Measurements from ENCODE around the gene ADAM15. TPM values are rescaled to one million over a fixed set of nuclear protein-coding genes. Genes with fewer than 3 reads are reported as not detected.

Gene ADAM15
- polyA plus RNA-seq, 4 donors: 37.6 to 53.1 (median 46.2) TPM

DNA sequence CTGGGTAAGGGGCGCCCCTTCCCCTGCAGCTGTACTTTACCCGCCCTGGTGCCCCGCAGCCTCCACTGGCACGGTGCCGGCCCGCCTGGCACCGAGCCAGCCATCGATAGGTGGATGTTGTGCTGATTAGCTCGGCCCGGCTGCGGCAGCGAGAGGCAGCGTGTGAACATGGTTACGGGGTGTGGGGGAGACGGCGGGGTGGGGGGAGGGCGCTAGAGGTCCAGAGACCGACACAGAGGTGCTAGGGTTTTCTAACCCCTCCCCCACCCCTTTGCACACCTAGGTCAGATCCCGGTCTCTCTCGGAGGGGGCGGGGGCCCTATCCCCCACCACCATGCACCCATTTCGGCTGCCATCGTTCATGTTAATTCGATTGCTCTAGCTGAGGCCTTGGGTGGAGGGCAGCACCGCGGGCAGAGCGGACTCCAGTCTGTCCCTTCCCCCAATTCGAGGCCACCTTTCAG, 19.1 kb downstream of the ADAM15 start:
- DNase-seq (ENCODE audit: low read depth in 4 of 4, low spot score in 3 of 4): no peak

DNA sequence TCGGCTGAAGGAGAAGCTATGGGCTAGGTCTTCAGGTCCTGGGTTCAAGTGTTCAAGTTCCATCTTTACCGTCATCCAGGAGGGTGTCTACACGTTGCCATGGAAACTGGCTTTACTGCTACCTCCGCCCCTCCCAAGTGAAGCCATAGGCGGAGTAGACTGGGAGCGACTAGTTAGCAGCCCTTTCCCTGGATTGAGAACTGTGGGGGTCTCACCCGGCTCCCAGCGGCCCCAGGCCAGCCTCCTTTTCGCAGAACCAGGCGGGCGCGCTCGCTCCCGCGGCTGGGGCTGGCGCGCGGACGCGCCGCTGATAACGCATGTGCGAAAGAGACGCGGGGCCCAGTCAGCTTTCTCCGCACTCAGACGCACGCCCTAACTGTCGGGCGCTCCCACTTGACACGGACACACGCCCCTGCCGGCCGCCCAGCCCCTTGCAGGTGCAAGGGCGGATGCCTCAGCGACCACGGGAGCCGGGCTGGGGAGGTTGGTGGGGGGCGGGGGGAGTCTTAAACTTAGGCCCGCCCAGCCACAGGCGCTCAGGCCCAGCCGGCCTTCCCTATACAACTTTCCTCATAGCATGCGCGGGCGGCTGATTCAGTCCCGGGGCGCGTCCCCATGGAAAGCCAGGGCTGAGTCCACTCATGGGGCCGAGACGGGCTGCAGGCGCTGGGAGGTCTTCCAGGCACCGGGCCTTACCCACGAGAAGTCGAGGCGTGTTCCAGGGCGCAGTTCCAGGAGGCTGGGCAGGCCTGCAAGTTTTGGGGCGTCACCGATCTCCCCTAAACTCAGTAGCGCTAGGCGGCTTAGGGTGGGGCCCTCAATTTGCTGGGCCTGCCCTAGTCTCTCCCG, 19.8 kb downstream of the ADAM15 start:
- no peak for DNase-seq (ENCODE audit: low read depth in 4 of 4, low spot score in 3 of 4)

DNA sequence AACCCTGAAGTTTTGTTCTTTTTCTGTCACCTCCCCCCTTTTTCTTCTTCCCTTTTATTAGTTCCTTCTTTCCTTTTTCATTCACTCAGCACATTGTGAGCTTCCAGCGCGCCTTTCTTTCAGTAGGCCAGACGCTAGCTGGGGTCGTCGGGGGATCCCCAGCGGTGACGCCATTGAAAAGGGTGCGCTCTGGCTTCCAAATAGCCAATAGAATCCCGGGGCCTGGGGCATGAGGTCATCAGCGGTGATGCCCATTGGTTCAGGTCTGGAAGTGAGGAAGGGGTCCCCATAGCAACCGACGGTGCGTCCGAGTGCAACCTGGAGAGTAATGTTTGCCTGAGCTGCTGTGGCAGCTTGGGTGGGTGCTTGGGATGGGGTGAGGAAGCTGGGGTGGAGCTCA, 20.6 kb downstream of the ADAM15 start:
- DNase-seq (ENCODE audit: low read depth in 4 of 4, low spot score in 3 of 4): no peak

DNA sequence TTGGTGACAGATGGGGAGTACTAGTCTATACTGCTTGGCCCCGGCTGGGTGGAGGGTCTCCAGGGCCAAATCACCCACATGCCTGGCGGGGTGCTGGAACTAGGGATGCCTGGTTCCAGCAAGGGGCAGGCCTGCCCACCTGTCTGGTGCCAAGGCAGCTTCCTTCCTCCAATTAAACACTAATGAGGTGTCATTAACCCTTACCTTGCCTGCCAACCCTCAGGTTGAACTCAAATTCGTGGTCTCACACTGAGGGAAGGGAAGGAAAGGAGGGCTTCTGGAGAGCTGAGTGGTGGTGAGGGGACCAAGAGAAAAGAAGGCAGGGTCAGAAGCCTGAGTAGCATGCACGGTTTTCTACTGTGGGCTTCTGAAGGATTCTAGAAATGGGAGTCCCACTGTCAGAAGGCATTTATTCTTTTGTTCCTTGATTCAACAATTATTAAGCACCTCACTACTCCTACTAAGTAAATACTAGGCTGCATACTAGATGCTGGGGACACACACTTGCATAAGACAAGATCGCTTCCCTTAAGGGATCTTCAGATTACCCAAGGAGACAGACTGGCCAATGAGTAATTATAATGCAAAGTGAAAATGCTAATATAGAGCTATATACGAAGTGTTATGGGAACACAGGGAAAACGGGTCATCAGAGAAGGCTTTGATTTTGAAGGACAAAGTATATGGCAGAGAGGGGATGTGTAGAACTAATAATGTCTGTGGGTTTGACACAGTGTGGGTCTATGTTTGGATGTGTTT, 21.6 kb downstream of the ADAM15 start:
- no peak for DNase-seq (ENCODE audit: low read depth in 4 of 4, low spot score in 3 of 4)

DNA sequence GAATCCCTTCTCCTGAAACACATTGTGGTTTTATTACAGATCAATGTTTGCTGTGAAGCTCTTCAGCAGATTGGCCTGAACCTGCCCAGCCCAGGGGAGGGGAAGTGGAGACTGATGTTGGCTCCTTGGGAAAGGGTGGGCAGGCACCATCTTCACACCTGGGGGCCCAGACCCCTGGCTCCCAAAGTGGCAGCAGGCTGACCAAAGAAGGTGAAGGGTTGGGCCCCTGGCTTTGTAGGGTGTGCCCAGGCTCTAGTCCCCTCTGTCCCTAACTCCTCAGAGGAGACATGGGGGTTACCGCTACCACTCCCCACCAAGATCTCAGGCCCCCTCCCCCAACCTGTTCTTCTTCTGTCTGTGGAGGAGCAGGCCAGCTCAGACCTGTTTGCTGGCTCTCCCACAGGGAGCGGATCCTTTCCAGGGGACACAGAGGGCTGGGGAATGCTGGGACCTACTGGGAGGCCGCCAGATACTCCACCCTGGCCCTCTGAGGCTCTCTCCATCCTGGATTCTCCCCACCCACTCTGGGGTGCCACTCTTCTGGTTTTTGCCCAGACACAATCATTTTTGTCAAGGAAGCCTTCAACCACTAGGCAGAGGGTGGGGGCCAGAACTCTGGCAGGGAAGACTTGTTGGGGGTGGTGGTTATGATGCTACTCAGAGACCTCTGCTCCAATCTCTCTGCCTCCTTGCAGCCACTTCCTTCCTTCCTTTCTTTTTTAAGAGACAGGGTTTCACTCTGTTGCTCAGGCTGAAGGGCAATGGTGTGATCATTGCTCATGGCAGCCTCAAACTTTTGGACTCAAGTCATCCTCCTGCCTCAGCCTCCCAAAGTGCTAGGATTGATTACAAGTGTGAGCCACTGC, 22.5 kb downstream of the ADAM15 start:
- DNase-seq (ENCODE audit: low read depth in 4 of 4, low spot score in 3 of 4): no peak

DNA sequence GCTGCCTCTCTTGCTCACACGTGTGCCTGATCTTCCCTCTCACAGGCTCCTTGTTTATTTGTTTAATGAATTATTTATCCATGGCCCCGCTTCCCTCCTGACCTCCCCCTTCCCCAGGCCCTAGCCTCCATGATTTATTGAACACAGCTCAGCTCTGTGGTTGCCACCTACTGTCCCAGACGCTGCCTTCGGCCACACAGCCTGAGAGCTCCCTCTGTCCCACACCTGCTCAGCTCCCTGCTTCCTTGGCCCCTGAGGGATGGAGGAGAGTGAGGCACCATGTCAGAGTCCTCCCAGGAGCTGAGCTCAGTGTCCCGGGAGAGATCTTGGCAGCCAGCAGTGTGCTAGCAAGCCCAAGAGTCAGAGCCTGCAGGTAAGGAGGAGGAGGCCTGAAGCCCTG, 24.4 kb downstream of the ADAM15 start:
- DNase-seq (ENCODE audit: low read depth in 4 of 4, low spot score in 3 of 4): no peak

DNA sequence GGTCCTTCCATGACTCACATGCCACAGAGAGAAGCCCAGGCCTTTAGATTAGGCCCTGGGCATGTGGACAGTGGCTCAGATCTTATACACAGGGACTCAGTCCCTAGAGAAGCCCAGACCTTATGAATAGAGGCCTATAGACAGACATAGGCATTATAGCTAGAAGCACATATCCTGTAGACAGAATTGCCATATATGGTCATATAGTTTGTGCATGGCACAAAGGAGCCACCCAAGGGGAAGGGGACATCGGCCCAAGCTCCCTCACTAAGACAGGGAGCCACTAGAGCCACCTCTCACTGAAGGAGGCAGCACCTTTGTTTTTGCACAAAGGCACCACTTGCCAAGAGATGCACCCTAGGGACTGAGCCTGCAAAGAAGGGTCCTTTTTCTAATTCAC, 25.3 kb downstream of the ADAM15 start:
- DNase-seq (ENCODE audit: low read depth in 4 of 4, low spot score in 3 of 4): no peak

DNA sequence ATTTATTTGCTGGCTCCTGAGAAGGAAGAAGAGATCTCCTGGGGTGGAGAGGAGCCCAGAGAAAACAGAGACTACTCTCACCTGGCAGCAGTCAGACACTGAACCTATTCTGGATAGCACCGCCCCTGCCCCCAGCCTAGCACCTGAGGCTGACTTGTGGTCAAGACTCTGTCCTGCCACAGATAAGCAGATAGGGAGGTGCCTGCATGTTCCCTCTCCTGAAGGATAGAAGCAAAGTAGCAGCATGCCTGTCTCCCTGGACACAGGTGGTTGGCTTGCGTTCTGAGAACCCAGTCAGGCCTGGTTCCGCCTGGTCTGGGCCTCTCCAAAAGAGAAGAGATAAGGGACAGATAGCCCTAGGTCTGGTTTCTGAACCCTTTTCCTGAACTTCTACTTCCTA, 26.2 kb downstream of the ADAM15 start:
- no peak for DNase-seq (ENCODE audit: low read depth in 4 of 4, low spot score in 3 of 4)

DNA sequence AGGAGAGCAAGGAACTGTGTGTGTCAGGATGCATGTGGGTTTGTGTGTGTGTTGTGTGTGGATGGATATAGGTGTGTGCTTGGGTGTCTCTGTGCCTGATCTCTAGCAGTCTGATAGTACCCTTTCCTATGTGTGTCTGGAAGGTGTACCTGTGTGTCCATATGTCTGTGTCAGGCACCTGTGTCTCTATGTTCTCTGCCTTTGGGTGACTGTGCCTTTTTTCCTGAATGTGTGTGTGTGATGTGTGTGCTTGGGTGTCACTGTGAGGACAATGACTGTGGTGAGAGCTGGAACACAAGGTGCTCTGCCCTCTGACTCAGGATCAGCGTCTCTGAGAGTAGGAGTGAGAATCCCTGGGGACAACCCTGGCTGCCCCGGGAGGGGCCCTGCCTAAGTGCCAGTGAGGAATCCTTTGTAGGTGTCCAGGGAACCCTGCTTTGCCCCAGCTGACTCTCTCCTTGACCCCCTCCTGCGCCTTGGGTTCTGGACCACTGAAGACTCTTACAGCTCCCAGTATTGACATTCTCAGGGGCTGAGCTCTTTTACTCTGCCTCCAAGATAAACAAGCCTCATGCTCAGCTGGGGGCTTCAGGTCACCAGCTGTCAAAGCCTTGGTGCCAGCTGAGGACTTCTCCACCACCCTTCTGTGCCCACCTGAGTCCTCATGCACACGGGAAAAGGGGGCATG, 26.8 kb downstream of the ADAM15 start:
- no peak for DNase-seq (ENCODE audit: low read depth in 4 of 4, low spot score in 3 of 4)

DNA sequence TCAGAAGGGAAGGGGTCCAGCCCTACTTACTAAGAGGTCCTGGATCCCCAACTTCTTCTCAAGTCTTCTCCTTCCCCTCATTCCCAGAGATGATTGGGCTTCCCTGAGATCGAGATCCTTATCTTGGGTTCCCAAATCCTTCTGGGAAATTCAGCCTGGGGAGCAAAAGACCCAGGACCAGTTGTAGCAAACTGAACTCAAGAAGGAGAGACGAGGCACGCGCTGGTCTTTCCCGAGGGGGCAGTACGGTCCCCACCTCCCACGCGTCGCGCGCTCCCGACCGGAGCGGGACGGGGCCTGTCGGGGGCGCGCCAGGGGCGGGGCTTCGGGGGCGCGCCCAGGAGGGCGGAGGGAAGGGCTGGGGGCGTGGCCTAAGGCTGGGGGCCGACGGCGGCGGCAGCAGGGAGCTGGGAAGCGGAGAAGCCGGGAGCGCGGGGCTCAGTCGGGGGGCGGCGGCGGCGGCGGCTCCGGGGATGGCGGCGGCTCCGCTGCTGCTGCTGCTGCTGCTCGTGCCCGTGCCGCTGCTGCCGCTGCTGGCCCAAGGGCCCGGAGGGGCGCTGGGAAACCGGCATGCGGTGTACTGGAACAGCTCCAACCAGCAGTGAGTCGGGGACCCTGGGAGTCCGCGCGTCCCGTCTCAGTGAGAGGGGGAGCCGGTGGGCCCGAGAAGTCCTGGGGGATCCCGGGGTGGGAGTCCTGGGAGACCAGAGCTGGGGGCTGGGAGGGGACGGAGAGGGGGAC, 27.5 kb downstream of the ADAM15 start, which contains the start of gene EFNA3:
EFNA3 (plus strand) TSS at position 369 of the 741 bp plus-strand sequence; CDS start at position 474, 105 bp downstream.
- no peak for DNase-seq (ENCODE audit: low read depth in 4 of 4, low spot score in 3 of 4)

DNA sequence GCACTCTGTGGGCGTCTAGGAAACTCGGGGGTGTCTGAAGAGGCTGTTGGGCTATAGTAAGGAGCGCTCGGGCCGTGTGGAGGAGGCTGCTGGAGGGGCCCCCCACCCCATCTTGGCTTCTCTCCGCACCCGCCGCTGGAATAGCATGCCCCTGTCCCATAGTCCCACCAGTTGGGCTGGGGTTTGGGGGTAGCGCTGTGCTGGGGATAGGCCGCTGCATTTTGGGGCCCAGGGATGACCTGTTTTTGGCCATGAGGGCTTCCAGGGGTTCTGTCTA, 28.0 kb downstream of the ADAM15 start:
- no peak for DNase-seq (ENCODE audit: low read depth in 4 of 4, low spot score in 3 of 4)

DNA sequence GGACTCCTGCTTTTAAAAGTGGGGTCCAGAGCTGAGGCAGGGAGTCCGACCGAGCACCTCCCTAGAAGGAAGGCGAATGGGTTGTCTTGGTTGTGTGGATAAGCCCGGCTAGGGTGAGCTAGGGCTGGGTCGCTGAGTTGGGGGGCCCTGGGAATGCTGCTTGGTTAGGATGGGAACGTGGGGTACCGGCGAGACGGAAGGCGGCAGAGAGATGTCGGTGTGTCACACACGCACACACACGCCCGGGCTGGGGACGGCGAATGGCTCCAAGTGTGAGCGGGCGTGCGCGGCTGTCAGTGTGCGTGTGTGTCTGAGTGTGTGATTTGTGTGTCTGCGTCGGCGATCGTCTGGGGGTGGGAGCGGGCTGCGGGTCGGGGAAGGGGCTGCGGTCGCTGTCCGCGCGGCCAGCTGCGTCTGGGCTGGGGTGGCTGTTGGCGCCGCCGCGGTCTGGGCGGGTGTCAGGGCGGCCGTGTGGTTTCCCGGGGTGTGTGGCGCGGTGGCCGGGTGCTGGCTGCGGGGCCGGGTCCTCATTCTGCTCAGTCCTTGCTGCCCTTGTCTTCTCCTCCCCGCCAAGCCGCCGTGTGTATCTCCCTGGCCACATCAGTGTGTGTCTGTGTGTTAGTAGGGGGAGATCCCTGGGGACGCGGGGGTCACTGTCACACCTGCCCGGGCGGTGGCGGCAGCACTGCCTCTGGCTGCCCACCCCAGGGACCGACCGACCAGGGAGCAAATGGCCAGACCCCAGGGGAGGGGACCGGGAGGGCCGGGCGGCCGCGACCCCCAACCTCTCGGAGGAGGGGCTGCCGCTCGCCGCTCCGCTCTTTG, 28.6 kb downstream of the ADAM15 start:
- DNase-seq (ENCODE audit: low read depth in 4 of 4, low spot score in 3 of 4): no peak

DNA sequence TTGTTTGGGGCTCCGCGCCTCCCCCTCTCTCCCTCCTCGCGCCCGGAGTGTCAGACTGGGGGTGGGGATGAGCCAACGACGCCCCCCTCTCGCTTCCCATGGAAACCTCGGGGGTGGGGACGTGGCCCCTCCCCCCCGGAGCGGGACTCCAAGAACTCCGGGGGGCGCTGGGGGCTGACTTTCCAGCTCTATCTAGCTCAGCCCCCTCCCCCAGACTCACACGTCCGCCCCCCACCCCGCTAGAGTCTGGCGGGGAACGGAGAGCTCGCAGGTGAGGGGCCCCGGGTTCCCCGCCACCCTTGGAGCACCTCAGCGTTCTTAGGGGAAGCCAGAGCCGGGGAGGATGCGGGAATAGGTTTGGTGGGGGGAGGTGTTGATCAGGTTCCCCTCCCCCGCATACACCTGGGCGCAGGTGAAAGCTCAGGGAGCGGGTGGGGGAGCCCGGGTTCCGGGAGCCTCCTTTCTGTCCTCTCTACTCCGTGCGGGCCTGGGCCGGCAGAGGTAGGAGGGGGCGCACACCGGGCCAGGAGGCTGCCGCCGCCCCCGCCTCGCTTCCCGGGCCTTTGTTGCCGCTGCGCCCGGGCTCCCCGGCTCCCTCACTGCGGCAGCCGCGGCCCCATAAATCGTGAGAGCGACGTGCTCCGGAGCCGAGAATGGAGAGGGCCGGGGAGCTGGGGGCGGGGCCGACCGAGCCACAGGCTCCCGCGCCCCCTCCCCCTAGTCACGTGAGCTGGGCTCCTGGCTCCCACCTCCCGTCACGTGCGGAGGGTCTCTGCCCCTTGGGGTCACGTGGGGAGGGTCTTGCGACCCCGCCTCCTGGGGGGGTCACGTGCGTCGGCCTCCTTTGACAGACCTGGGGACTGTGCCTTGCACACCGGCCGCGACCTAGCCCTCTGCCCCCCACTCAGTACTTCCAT, 29.5 kb downstream of the ADAM15 start:
- DNase-seq (ENCODE audit: low read depth in 4 of 4, low spot score in 3 of 4): peak in 1 of 4 donors; percentile 71

DNA sequence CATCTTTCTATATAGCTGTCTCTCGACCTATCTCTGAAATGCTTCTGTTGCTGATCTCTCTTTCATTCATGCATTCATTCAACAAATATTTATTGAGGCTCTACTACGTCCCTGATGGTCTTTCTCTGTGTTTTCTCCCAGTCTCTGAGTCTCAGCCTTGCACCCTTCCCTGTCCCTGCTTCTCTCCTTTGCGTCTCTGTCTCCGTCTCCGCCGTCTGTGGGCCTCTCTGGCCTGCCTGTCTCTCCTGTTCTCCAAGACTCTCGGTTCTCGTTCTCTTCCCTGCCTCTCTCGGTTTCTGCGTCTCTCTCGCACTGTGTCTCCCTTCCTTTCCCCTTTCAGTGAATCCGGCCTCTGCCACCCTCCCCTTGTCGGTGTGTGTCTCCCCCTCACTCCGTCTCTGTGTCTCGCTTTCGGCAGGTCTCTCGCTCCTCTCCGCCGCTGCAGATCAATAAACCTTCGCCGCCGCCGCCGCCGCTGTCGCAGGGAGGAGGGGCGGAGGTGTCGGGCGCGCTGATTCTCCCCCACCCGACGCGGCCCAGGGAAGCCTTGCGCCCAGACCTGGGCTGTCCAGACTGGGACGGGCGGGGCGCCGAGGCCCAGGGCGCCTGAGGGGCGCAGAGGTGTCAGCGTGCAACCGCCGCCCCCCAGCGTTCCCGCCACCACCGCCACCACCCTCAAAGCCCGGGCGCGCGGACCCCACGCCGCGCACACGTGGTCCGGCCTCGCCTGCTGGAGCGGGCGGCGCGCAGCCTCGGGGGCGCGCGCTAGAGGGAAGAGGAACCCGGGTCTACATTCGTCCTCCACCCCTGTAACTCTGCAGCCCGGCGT, 30.6 kb downstream of the ADAM15 start:
- no peak for DNase-seq (ENCODE audit: low read depth in 4 of 4, low spot score in 3 of 4)

DNA sequence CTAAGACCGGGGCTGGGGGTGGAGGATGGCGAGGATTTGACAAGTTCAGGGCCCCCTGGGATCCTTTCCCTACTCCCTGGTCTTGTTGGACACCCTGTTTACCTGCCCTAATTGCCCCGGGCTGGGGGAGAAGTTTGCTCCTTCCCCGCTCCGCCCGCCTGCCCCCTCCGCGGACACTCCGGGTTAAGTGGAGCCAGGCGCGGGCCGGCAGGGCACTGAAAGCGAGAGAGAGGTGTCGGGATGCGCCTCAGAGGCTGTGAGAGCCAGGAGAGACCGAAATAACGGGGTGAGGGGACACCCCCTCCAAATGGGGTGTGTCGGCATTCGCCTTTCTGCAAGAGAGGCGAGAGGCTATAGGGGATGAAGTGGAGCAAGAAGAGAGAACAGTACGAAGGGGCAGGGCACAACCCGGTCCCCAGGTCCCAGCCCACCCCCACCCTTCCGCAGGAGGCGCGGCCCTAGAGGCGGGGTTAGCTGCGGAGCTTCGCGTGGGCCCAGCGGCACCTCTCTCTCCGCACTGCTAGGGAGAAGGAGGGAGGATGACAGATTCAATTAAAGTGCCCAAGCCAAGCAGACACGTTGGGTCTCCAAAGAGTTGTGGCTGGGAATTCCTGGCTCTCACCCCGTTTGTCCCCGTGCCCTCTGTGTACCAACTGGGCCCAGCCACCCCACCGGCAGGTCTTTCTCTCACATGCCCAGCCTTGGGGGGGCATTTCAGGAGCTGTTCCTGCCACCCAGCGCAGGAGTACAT, 31.4 kb downstream of the ADAM15 start:
- no peak for DNase-seq (ENCODE audit: low read depth in 4 of 4, low spot score in 3 of 4)

DNA sequence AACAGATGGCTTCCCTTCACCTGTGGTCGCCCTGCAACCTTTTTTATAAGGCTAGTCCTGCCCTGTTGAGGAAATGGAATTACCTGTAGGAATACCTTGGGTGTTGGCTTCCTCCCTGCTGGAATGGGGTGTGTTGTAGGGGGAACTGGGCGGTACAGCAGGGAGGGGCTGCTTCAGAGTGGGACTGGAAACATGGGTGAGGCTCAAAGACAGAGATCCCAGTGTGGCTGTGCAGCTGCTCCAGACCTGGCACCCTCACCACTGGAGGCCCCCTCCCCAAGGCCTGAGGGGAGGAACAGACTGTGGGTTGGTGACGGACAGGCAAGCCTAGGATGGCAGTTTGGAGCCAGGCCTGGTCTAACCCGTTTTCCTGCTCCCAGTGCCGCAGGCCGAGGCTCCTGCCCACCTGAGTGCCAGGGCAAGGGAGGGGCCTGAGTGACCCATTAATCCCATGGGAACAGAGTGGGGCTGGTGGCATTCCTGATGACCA, 32.0 kb downstream of the ADAM15 start:
- no peak for DNase-seq (ENCODE audit: low read depth in 4 of 4, low spot score in 3 of 4)
